Stomach (tissue), 4 donors: ENCODE measurements around the gene ADCY9.

Experiments used
- EP300 ChIP-seq: sonication (generic); formaldehyde crosslinking; IDR thresholded peaks from one replicate; pipeline ENCODE4 v1.6.1; 2017; ENCODE audit warnings: antibody characterized with exemption
- POLR2A ChIP-seq, 4 donors: fragments of 450-650 bp; IDR thresholded peaks; one replicate each; pipeline ENCODE4 v1.6.1; 2016; ENCODE audit warnings: antibody characterized with exemption in 4 of 4, control low read depth in 2 of 4, mild to moderate bottlenecking in 1 of 4, moderate library complexity in 1 of 4
- TF ChIP-seq, protein P1 (sequence below), 7 experiments: fragments of 450-650 bp in 4 of 7; fragments of 200-600 bp in 3 of 7; sonication (generic) in 3 of 7; IDR thresholded peaks; one replicate each; pipeline ENCODE4 v1.5.1; 2016 to 2019; ENCODE audit warnings: antibody characterized with exemption in 7 of 7, control low read depth in 2 of 7, mild to moderate bottlenecking in 1 of 7

DNA sequence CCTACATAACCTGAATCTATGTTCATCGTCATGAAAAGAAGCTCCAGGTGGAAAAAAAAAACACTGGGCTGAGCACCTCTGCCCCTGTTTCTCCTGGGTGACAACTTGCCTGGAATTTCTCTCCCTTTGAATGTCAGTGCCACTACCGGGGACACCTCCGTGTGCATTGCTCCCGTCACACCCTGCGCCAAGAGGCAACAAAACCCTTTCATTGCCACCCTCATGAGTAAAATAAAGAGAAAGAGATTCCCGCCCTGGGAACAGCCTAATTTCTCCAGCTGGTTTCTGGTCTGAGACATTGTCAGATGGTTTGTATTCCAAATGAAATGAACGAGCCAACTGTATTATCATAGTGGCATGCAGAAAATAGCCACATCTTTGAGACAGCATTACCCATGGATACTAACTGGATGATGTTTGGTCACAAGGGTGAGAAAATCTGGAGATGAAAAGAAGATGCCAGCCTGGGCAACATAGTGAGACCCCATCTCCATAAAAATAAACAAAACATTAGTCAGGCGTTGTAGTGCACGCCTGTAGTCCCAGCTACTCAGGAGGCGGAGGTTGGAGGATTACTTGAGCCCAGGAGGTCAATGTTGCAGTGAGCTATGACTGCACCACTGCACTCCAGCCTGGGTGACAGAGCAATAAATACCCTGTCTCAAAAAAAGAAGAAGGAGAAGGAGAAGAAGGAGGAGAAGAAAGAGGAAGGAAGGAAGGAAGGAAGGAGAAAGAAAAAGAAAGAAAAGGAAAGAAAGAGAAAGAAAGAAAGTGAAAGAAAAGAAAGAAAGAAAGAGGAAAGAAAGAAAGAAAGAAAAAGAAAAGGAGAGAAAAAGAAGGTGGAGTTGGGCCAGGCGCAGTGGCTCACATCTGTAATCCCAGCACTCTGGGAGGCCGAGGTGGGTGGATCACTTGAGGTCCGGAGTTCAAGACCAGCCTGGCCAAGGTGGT is 42.2 kb upstream of the ADCY9 start:
- TF ChIP-seq EP300 (no peak), POLR2A (IDR thresholded peaks at IDR 0.05) (no peak)
- TF ChIP-seq, protein P1, sequence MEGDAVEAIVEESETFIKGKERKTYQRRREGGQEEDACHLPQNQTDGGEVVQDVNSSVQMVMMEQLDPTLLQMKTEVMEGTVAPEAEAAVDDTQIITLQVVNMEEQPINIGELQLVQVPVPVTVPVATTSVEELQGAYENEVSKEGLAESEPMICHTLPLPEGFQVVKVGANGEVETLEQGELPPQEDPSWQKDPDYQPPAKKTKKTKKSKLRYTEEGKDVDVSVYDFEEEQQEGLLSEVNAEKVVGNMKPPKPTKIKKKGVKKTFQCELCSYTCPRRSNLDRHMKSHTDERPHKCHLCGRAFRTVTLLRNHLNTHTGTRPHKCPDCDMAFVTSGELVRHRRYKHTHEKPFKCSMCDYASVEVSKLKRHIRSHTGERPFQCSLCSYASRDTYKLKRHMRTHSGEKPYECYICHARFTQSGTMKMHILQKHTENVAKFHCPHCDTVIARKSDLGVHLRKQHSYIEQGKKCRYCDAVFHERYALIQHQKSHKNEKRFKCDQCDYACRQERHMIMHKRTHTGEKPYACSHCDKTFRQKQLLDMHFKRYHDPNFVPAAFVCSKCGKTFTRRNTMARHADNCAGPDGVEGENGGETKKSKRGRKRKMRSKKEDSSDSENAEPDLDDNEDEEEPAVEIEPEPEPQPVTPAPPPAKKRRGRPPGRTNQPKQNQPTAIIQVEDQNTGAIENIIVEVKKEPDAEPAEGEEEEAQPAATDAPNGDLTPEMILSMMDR (IDR thresholded peaks at IDR 0.05) = no peak
